ENCODE measurements around the gene OLFM2. TPM values are rescaled to one million over a fixed set of nuclear protein-coding genes. Genes with fewer than 3 reads are reported as not detected.

The OLFM2 gene
- total RNA-seq, 1 donor from 2014 or later: 11.4 TPM

DNA sequence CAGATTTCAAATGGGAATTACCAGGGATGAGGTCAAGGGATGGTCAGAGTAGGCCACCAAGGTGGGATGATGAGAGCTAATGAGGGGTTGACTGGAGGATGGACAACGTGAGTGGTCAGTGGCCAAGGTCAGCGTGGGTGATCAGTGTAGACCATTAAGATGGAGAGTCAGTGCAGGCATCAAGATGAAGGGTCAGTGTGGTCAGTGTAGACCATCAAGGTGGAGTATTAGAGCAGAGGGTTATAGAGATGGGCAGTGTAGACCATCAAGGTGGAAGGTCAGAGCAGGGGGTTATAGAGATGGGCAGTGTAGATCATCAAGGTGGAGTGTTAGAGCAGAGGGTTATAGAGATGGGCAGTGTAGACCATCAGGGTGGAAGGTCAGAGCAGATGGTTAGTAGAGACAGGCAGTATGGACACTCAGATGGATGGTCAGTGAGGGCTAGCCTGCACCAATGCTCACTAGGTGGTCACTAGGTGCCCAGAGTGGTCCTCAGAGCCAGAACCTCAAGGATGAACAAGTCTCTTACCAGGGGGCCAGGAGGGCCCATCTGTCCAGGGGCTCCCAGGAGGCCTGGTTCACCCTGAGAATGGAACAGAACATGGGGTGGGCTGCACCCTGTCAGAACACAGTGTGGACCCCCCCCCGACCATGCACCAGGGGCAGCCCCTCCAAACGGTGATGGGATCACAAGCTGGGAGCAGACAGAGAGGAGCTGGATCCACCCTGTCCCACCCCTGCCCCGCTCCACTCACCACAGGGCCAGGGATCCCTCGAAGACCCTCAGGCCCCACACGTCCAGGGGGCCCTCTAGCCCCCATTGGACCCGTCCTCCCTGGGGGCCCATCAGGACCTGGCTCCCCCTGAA is 32.7 kb upstream of the OLFM2 start:
- H3K27ac Mint-ChIP-seq: no peak overlapping the region
- Histone ChIP-seq H2AFZ (replicated peaks) (no peak overlapping the region), H4K20me1 (ENCODE audit: low read depth) (no peaks in the 10 kb centered on the region), H3K79me2 (ENCODE audit: low read depth) (no peaks in the 10 kb centered on the region), H3K9ac (no peak overlapping the region), H3K4me3 (no peak overlapping the region), H3K27ac (no peak overlapping the region), H3K27me3 (peaks cover 40% of the 10 kb centered on the region), H3F3A (ENCODE audit: low read depth) (no peaks in the 10 kb centered on the region), H3K4me1 (no peaks in the 10 kb centered on the region), H3K9me3 (ENCODE audit: low read depth) (no peaks in the 10 kb centered on the region), H3K36me3 (no peaks in the 10 kb centered on the region), H3K4me2 (no peak overlapping the region)
- no peaks in the 10 kb centered on the region for H3K9me3 Mint-ChIP-seq
- H3K27me3 Mint-ChIP-seq (ENCODE audit: insufficient read depth, low read depth): peaks cover 25% of the 10 kb centered on the region
- no peak for TF ChIP-seq EZH2phosphoT487 (IDR thresholded peaks at IDR 0.05)
- TF ChIP-seq EZH2 (IDR thresholded peaks at IDR 0.05): no peak
- DNase-seq (ENCODE audit: low spot score): no peak
- no peaks in the 10 kb centered on the region for H3K36me3 Mint-ChIP-seq
- peaks cover 3% of the 10 kb centered on the region for H3K4me1 Mint-ChIP-seq
- H3K4me3 Mint-ChIP-seq: no peak overlapping the region

DNA sequence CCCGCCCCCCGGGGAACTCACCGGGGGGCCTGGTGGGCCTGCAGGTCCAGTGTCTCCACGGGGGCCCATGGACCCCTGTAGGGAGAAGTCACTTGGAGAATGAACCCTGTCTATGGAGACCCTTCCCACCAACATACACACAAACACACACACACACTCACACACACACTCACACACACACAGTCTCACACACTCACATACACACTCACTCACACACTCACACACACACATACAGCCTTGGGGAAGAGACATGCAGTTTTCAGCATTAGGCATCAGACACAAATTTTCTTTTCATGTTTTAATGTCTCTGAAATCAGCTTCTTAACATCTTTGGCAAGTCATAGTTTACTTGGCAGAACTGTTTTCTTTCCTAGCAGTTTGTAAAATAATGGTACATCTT is 31.0 kb upstream of the OLFM2 start:
- TF ChIP-seq EZH2phosphoT487 (IDR thresholded peaks at IDR 0.05) (no peak), EZH2 (IDR thresholded peaks at IDR 0.05) (no peak)
- TF ChIP-seq, protein P1, sequence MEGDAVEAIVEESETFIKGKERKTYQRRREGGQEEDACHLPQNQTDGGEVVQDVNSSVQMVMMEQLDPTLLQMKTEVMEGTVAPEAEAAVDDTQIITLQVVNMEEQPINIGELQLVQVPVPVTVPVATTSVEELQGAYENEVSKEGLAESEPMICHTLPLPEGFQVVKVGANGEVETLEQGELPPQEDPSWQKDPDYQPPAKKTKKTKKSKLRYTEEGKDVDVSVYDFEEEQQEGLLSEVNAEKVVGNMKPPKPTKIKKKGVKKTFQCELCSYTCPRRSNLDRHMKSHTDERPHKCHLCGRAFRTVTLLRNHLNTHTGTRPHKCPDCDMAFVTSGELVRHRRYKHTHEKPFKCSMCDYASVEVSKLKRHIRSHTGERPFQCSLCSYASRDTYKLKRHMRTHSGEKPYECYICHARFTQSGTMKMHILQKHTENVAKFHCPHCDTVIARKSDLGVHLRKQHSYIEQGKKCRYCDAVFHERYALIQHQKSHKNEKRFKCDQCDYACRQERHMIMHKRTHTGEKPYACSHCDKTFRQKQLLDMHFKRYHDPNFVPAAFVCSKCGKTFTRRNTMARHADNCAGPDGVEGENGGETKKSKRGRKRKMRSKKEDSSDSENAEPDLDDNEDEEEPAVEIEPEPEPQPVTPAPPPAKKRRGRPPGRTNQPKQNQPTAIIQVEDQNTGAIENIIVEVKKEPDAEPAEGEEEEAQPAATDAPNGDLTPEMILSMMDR (IDR thresholded peaks at IDR 0.05): no peak
- H3K4me3 ChIP-seq: no peak overlapping the region

DNA sequence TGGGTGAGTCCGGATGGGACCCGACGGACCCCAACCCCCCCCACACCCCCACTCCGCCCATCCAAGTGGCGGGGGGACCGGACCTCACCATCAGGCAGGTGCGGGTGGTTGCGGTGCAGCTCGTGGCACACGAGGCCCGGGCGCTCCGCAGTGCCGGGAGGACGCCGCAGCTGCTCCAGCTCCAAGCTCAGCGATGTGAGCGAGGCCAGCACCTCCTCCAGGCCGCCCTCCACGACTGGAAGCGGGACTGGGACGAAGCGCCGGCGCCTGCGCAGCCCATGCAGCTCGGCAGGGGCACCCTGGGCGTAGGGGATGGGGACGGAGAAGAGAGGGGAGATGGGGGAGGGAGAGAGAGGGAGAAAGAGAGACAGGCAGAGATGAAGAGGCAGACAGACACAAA is 30.1 kb upstream of the OLFM2 start:
- DNase-seq (ENCODE audit: low spot score): peak; percentile 39
- Histone ChIP-seq H4K20me1 (ENCODE audit: low read depth) (no peaks in the 10 kb centered on the region), H2AFZ (replicated peaks) (peak overlapping the region; percentile 82), H3K27me3 (peaks cover 40% of the 10 kb centered on the region), H3K4me2 (peak overlapping the region; percentile 61), H3K4me1 (no peaks in the 10 kb centered on the region), H3K9me3 (ENCODE audit: low read depth) (no peaks in the 10 kb centered on the region), H3K9ac (no peak overlapping the region), H3K27ac (no peak overlapping the region), H3F3A (ENCODE audit: low read depth) (no peaks in the 10 kb centered on the region), H3K36me3 (no peaks in the 10 kb centered on the region), H3K4me3 (peak overlapping the region; percentile 21), H3K79me2 (ENCODE audit: low read depth) (no peaks in the 10 kb centered on the region)
- H3K36me3 Mint-ChIP-seq: no peaks in the 10 kb centered on the region
- no peak overlapping the region for H3K4me3 Mint-ChIP-seq
- H3K9me3 Mint-ChIP-seq: no peaks in the 10 kb centered on the region
- no peak overlapping the region for H3K27ac Mint-ChIP-seq
- H3K27me3 Mint-ChIP-seq (ENCODE audit: insufficient read depth, low read depth): peaks cover 25% of the 10 kb centered on the region
- peaks cover 3% of the 10 kb centered on the region for H3K4me1 Mint-ChIP-seq
- TF ChIP-seq EZH2 (IDR thresholded peaks at IDR 0.05): peak; percentile 60
- TF ChIP-seq, protein P1 (IDR thresholded peaks at IDR 0.05): no peak

More for the DNA sequence above, 31.0 kb upstream of the OLFM2 start:
- H3K36me3 Mint-ChIP-seq: no peaks in the 10 kb centered on the region
- Histone ChIP-seq H2AFZ (replicated peaks) (no peak overlapping the region), H3F3A (ENCODE audit: low read depth) (no peaks in the 10 kb centered on the region), H3K4me1 (no peaks in the 10 kb centered on the region), H3K36me3 (no peaks in the 10 kb centered on the region), H3K79me2 (ENCODE audit: low read depth) (no peaks in the 10 kb centered on the region), H3K9me3 (ENCODE audit: low read depth) (no peaks in the 10 kb centered on the region), H3K4me2 (no peak overlapping the region), H3K27ac (no peak overlapping the region), H3K27me3 (peaks cover 40% of the 10 kb centered on the region), H4K20me1 (ENCODE audit: low read depth) (no peaks in the 10 kb centered on the region), H3K9ac (no peak overlapping the region)
- peaks cover 3% of the 10 kb centered on the region for H3K4me1 Mint-ChIP-seq
- H3K4me3 Mint-ChIP-seq: peak overlapping the region; percentile 3
- DNase-seq (ENCODE audit: low spot score): no peak
- H3K27ac Mint-ChIP-seq: no peak overlapping the region
- no peaks in the 10 kb centered on the region for H3K9me3 Mint-ChIP-seq
- H3K27me3 Mint-ChIP-seq (ENCODE audit: insufficient read depth, low read depth): peaks cover 29% of the 10 kb centered on the region

DNA sequence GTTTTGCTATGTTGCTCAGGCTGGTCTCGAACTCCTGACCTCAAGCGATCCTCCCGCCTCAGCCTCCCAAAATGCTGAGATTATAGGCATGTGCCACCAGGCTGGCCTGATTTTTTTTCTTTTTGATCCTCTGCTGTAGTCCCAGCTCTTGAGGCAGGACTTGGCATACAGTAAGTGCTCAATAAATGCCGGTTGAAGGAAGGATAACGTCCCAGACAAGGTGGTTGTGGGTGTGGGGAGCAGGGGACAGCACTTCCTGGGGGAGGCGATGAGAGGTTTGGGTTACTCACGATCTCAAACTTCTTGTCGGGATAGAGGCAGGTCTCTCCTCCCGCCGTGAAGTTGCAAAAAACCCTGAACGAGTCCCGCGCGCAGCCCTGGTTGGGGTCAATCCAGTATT is 29.7 kb upstream of the OLFM2 start:
- no peaks in the 10 kb centered on the region for H3K4me1 ChIP-seq
- peak overlapping the region; percentile 21 for H3K4me3 ChIP-seq
- Mint-ChIP-seq H3K4me3 (no peak overlapping the region), H3K27ac (no peak overlapping the region), H3K36me3 (peaks cover under 1% of the 10 kb centered on the region), H3K9me3 (no peaks in the 10 kb centered on the region), H3K27me3 (ENCODE audit: insufficient read depth, low read depth) (peaks cover 25% of the 10 kb centered on the region), H3K4me1 (peaks cover 3% of the 10 kb centered on the region)
- H3K4me2 ChIP-seq: peak overlapping the region; percentile 61
- H3K27me3 ChIP-seq: peaks cover 40% of the 10 kb centered on the region
- DNase-seq (ENCODE audit: low spot score): no peak
- no peaks in the 10 kb centered on the region for H3K79me2 ChIP-seq (ENCODE audit: low read depth)
- TF ChIP-seq EZH2phosphoT487 (IDR thresholded peaks at IDR 0.05): peak; percentile 40
- TF ChIP-seq EZH2 (IDR thresholded peaks at IDR 0.05): no peak
- TF ChIP-seq, protein P1 (IDR thresholded peaks at IDR 0.05): no peak
- H3K9me3 ChIP-seq (ENCODE audit: low read depth): no peaks in the 10 kb centered on the region
- H4K20me1 ChIP-seq (ENCODE audit: low read depth): no peaks in the 10 kb centered on the region
- H3K9ac ChIP-seq: no peak overlapping the region
- H2AFZ ChIP-seq (replicated peaks): peak overlapping the region; percentile 82
- H3F3A ChIP-seq (ENCODE audit: low read depth): no peaks in the 10 kb centered on the region
- no peak overlapping the region for H3K27ac ChIP-seq
- no peaks in the 10 kb centered on the region for H3K36me3 ChIP-seq

Measured in neural progenitor cell (in vitro differentiated cells).